NCI-H1930 (cell line): Measurements from ENCODE around the gene DNAL1.
"Not testable (repeated sequence)": the region's sequence is repeated elsewhere in the genome, so short reads cannot be mapped to it uniquely, and the experiment has no call there.

ENCODE experiments used
- DNase-seq, 2 experiments: peaks; one replicate each; lab custom pipeline; 2025; lab: John Stamatoyannopoulos, UW

Gene DNAL1

GRCh38 chr14:73644531-73645247, at the start of gene DNAL1:
Gene DNAL1, plus strand, starts transcription at chr14:73644986. Its CDS starts 54 bp downstream, at chr14:73645040.
- DNase-seq = peak; percentile 88 to 91

GRCh38 chr14:73599499-73599898, 45.3 kb upstream of the DNAL1 start:
- no peak for DNase-seq

GRCh38 chr14:73602994-73603393, 41.8 kb upstream of the DNAL1 start:
- no peak for DNase-seq

- DNase-seq = no peak
These were observed 38.5 kb upstream of the DNAL1 start for GRCh38 chr14:73606271-73606670.

- no peak for DNase-seq
These were observed 37.5 kb upstream of the DNAL1 start for GRCh38 chr14:73607241-73607640.

GRCh38 chr14:73610687-73611086, 34.1 kb upstream of the DNAL1 start:
- DNase-seq = no peak

- peak; percentile 13 to 32 for DNase-seq
These were observed 32.3 kb upstream of the DNAL1 start, which contains the start of gene ACOT6 for GRCh38 chr14:73612339-73613045. Gene ACOT6, plus strand, starts transcription at chr14:73612517. Its CDS starts 55 bp downstream, at chr14:73612572.

- DNase-seq = no peak
These were observed 31.8 kb upstream of the DNAL1 start for GRCh38 chr14:73613046-73613383.

- no peak for DNase-seq
These were observed 31.3 kb upstream of the DNAL1 start for GRCh38 chr14:73613419-73613963.

- no peak for DNase-seq
These were observed 28.0 kb upstream of the DNAL1 start for GRCh38 chr14:73616831-73617230.

GRCh38 chr14:73619524-73619923, 25.3 kb upstream of the DNAL1 start:
- DNase-seq = no peak

GRCh38 chr14:73620268-73620667, 24.5 kb upstream of the DNAL1 start:
- no peak for DNase-seq

- DNase-seq = no peak
These were observed 21.2 kb upstream of the DNAL1 start for GRCh38 chr14:73623504-73624054.

- DNase-seq = no peak
These were observed 19.1 kb upstream of the DNAL1 start for GRCh38 chr14:73625706-73626105.

GRCh38 chr14:73627151-73627558, 17.6 kb upstream of the DNAL1 start:
- no peak for DNase-seq

GRCh38 chr14:73630009-73630780, 14.6 kb upstream of the DNAL1 start:
- DNase-seq = no peak

GRCh38 chr14:73633116-73634010, 11.4 kb upstream of the DNAL1 start:
- DNase-seq = peak; percentile 39 to 51

- peak; percentile 44 to 45 for DNase-seq
These were observed 10.6 kb upstream of the DNAL1 start for GRCh38 chr14:73634011-73634833.

GRCh38 chr14:73636355-73636754, 8.4 kb upstream of the DNAL1 start:
- DNase-seq = not testable (repeated sequence)

GRCh38 chr14:73637830-73638229, 7.0 kb upstream of the DNAL1 start:
- DNase-seq = no peak
